Renal cortical epithelial cell (primary cell): Measurements from ENCODE around the gene TNKS1BP1. TPM values are rescaled to one million over a fixed set of nuclear protein-coding genes. Genes with fewer than 3 reads are reported as not detected.
"Not testable (repeated sequence)": the region's sequence is repeated elsewhere in the genome, so short reads cannot be mapped to it uniquely, and the experiment has no call there.

ENCODE experiments used
- DNase-seq: peaks from one replicate; pipeline ENCODE4 v3.0.0-alpha.2; 2011; ENCODE audit warnings: low read depth
- total RNA-seq: library from RNA; depleted of rRNA; stranded (reverse); fragments of >200 nt; gene quantifications from 2 replicates; pipeline ENCODE4 v1.2.3, GENCODE V29; 2014

The TNKS1BP1 gene, protein sequence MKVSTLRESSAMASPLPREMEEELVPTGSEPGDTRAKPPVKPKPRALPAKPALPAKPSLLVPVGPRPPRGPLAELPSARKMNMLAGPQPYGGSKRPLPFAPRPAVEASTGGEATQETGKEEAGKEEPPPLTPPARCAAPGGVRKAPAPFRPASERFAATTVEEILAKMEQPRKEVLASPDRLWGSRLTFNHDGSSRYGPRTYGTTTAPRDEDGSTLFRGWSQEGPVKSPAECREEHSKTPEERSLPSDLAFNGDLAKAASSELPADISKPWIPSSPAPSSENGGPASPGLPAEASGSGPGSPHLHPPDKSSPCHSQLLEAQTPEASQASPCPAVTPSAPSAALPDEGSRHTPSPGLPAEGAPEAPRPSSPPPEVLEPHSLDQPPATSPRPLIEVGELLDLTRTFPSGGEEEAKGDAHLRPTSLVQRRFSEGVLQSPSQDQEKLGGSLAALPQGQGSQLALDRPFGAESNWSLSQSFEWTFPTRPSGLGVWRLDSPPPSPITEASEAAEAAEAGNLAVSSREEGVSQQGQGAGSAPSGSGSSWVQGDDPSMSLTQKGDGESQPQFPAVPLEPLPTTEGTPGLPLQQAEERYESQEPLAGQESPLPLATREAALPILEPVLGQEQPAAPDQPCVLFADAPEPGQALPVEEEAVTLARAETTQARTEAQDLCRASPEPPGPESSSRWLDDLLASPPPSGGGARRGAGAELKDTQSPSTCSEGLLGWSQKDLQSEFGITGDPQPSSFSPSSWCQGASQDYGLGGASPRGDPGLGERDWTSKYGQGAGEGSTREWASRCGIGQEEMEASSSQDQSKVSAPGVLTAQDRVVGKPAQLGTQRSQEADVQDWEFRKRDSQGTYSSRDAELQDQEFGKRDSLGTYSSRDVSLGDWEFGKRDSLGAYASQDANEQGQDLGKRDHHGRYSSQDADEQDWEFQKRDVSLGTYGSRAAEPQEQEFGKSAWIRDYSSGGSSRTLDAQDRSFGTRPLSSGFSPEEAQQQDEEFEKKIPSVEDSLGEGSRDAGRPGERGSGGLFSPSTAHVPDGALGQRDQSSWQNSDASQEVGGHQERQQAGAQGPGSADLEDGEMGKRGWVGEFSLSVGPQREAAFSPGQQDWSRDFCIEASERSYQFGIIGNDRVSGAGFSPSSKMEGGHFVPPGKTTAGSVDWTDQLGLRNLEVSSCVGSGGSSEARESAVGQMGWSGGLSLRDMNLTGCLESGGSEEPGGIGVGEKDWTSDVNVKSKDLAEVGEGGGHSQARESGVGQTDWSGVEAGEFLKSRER (N-terminal part only)
- total RNA-seq: 91.3 and 157 TPM in 2 replicates

GRCh38 chr11:57324886-57325734 is at the start of gene TNKS1BP1:
Gene TNKS1BP1, minus strand, starts transcription at chr11:57324952. Its CDS starts 3,067 bp downstream, at chr11:57321885.
- DNase-seq: peak; percentile 87

GRCh38 chr11:57373146-57373545 is 48.4 kb upstream of the TNKS1BP1 start:
- no peak for DNase-seq

DNA sequence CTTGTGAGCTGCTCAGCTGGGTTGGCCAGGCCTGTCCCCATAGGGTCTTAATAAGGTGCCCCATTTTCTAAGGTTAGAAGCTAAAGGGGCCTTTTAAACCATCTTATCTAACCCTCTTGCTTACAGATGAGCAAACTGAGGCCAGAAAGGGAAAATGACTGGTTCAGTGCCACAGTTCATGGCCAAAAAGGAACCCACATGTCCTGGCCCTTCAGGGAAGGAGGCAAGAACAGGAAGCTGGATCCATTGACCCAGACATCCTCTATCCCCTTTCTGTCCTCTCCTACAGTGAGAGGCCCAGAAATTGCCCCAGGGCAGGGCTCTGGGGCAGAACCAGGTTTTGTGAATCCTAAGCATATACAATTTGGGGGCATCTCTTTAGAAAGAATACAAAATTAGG is 46.2 kb upstream of the TNKS1BP1 start:
- DNase-seq: no peak

- no peak for DNase-seq
Observed at GRCh38 chr11:57370251-57370650, 45.5 kb upstream of the TNKS1BP1 start.

- DNase-seq: no peak
Observed at GRCh38 chr11:57368845-57369232, 44.1 kb upstream of the TNKS1BP1 start.

DNA sequence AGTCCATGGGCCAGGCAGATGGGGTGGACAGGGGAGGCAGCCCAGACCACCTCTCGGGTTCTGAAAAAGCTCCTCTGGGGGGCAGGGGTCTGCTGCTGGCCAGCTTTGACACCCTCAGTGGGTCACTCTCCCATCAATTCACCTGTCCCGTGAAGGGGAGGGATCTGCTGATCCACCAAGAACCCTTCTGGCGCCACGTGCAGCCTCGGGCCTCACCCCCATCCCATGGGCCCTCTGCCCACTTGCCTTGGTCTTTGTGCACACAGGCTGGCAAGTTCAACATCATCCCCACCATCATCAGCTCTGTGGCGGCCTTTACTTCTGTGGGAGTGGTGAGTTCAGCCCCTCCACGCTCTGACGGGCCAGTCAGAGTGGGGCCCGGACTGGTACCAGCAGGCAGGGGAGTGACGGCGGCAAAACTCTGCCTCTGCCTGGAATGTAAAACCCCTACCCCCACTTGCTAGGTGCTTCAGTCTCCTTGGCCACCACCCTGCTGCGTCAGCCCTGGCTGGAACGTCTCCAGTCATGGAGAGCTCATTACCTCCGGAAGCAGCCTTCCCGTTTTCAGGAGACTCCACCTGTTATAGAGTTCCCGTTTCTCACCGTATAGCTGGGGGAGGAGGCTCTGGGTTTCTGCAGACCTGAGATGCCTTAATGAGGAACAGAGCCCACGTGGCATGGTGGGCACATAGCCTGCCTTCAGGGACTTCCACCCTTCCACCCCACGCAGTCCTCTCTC is 43.5 kb upstream of the TNKS1BP1 start:
- DNase-seq: peak; percentile 30

GRCh38 chr11:57364851-57365660 is 40.3 kb upstream of the TNKS1BP1 start:
- no peak for DNase-seq

DNA sequence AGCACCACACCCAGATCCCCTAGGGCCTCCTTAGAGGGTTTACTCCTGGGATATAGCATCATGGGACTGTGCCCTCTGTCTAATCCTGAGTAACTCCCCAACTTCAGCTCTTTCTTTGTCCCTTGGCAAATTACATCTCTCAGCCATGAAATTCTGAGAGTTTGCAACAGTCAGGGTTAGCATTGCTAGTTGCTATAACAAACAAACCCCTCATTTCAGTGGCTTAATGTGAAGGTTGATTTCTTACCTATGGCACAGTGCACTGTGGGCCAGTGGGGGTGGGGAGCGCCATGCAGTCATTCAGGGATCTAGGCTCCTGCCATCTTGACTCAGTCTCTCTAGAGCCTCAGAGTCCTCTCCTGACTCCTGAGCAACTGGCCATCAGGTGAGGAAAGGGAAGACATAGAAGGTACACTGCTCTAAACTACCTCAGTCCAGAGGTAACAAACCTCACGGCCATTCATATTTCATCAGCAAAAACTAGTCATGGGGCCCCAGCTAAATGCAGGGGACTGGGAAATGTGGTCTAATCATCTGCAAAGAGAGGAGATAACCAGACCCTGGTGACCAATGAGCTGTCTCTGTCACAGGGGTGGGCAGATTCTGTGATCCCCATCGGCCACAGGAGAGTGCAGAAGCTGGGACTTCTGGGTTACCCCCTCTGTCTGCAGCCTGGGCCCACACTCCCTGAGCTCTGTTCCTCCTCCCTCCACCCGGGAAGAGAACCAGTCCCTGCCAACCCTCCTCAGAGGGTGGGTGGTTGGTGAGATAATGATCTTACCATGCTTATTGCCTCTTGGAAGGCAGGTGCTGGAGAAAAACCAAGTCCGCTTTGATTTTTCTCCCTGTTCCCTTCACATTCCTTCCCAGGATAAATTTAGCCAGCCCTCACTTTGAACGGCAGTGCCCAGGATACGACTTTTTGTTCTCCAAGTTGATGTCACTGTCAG is 38.7 kb upstream of the TNKS1BP1 start:
- no peak for DNase-seq

DNA sequence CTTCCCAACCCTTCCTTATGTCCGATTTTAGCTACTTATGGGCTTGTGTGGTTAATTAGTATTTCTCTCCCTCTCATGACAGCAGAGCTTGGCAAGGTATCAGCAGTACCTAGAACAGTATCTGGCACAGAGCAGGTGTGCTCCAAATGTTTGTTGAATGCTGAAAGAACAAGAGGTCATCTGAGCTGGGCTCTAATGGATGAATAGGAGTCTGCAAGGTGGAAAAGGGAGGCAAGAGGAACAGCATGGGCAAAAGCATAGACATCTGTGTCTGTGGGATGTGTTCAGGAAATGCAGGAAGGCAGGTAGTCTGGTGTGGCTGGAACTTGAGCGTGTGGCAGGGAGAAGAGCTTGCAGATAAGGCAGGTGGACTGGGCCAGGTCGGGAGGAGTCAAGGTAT is 37.2 kb upstream of the TNKS1BP1 start:
- no peak for DNase-seq

DNA sequence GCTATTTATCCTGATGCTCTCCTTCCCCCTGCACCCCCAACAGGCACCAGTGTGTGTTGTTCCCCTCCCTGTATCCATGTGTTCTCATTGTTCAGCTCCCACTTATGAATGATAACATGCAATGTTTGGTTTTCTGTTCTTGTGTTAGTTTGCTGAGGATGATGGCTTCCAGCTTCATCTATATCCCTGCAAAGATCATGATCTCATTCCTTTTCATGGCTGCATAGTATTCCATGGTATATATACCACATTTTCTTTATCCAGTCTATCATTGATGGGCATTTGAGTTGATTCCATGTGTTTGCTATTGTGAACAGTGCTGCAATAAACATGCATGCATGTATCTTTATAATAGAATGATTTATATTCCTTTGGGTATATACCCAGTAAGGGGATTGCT is 36.7 kb upstream of the TNKS1BP1 start:
- not testable (repeated sequence) for DNase-seq

- DNase-seq: no peak
Observed at GRCh38 chr11:57360991-57361390, 36.2 kb upstream of the TNKS1BP1 start.

- DNase-seq: no peak
Observed at GRCh38 chr11:57359896-57360690, 35.3 kb upstream of the TNKS1BP1 start.

DNA sequence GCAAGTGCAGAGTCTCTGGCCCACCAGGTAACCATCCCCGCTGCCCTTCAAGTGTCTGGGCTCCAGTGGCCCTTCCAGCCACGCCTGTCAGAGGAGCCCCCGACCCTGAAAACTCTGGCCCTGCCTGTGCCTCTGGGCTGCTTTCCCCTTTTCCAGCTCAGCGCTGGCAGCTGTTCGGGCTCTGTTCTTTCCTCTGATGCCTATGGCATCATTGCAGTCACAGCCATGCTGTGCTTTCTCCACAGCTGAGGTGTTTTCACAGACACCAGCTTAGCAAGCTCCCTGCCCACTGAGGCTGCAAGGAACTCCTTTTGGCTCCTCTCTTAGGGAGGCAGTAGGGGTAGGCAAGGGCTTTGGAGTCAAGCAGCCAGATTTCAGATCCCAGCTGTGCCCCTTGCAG is 34.6 kb upstream of the TNKS1BP1 start:
- DNase-seq: no peak

DNA sequence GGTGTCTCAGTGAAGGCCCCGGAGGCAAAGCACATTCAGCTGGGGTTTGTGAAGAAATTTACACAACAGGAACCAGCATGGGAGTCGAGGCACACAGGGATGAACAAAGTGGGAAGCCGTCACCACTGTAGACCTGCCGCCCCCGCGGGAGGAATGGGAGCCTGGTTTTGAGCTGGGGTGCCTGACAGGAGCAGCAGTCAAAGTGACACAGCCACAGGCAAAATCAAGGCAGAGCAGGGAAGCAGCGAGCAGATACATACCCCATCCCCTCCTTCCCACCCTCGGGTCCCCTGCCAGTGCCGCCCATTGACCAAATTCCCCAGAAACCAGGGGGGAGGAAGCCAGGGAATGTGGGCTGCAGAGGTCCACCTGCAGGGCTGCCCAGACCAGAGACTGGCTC is 34.2 kb upstream of the TNKS1BP1 start:
- DNase-seq: no peak

GRCh38 chr11:57358543-57358961 is 33.8 kb upstream of the TNKS1BP1 start:
- no peak for DNase-seq

DNA sequence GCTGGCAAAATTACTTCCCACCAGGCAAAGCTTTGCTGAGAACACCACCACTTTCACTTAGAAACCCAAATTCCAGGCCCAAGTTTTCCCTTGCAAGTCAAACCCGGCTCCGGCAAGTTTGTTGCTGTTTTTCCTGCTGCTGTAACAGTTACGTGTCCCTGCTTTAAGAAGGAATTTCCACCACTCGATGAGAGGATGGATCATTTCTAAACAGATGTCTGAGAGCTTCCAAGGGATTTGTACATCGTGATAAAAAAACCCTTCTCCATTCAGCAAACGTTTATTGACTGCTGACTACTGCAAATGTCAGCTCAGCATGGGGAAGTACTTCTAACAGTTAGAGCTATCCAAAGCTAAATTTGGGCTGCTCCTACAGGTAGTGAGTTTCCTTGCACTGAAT is 33.1 kb upstream of the TNKS1BP1 start:
- no peak for DNase-seq

DNA sequence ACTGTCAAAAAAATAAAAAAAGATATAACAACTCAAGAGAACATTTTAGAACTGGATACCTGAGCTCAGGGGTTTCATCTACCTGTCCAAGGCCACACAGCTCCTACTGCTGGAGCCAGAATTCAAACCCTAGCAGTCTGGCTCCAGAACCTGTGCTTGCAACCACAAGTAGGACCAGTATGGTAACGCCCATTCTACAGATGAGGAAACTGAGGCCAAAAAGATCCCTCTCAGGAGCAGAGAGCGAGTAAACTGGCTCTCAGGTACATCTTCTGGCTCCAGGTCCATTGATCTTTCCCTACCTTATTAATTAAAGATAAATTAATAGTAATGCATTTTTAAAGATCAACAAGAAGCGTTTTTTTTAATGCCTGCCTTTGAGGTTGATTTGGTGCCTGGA is 32.6 kb upstream of the TNKS1BP1 start:
- DNase-seq: no peak
